Spleen (tissue), 7 donors: ENCODE measurements around the gene GRIK4.

ENCODE experiments used
- POLR2A ChIP-seq, 3 donors: fragments of 450-650 bp; IDR thresholded peaks; one replicate each; pipeline ENCODE4 v1.5.1; 2017; ENCODE audit warnings: antibody characterized with exemption in 3 of 3, mild to moderate bottlenecking in 1 of 3
- POLR2AphosphoS5 ChIP-seq, 3 donors: sonication (generic); formaldehyde crosslinking; IDR thresholded peaks; one replicate each; pipeline ENCODE4 v1.5.1; 2017; ENCODE audit warnings: antibody characterized with exemption in 3 of 3
- TF ChIP-seq, protein P1 (sequence below), 11 experiments: fragments of 200-600 bp in 7 of 11; fragments of 450-650 bp in 4 of 11; sonication (generic) in 4 of 11; IDR thresholded peaks in 8 of 11; conservative IDR thresholded peaks in 3 of 11; 1 replicate in 7 of 11; 2 replicates in 4 of 11; pipeline versions ENCODE4 v1.4.0 to v1.8.0; 2016 to 2021; ENCODE audit warnings: antibody characterized with exemption in 11 of 11, inconsistent platforms in 4 of 11, mild to moderate bottlenecking in 1 of 11
- donor health status: DM: no; HTN: no; CAD: no; lungs with moderate emphysema.
- donor health status: DM: no; HTN: no; CAD: no.
- donor health status: DM: no; HTN: no; CAD: no.

GRCh38 chr11:121012091-121012490, 500.5 kb downstream of the GRIK4 start:
- TF ChIP-seq, protein P1, sequence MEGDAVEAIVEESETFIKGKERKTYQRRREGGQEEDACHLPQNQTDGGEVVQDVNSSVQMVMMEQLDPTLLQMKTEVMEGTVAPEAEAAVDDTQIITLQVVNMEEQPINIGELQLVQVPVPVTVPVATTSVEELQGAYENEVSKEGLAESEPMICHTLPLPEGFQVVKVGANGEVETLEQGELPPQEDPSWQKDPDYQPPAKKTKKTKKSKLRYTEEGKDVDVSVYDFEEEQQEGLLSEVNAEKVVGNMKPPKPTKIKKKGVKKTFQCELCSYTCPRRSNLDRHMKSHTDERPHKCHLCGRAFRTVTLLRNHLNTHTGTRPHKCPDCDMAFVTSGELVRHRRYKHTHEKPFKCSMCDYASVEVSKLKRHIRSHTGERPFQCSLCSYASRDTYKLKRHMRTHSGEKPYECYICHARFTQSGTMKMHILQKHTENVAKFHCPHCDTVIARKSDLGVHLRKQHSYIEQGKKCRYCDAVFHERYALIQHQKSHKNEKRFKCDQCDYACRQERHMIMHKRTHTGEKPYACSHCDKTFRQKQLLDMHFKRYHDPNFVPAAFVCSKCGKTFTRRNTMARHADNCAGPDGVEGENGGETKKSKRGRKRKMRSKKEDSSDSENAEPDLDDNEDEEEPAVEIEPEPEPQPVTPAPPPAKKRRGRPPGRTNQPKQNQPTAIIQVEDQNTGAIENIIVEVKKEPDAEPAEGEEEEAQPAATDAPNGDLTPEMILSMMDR (IDR thresholded peaks at IDR 0.05 in 8 of 11, conservative IDR thresholded peaks at IDR 0.05 in 3 of 11), result no peak
- TF ChIP-seq POLR2A (IDR thresholded peaks at IDR 0.05) (no peak), POLR2AphosphoS5 (IDR thresholded peaks at IDR 0.05) (no peak)
